Activated naive CD8-positive, alpha-beta T cell treated with anti-CD3 and anti-CD28 coated beads for 36 hours (primary cell): ENCODE results near the gene GRID1. TPM values are rescaled to one million over a fixed set of nuclear protein-coding genes. Genes with fewer than 3 reads are reported as not detected.

ENCODE experiments used
- DNase-seq: peaks from one replicate; pipeline ENCODE4 v3.0.0; 2021
- H3K27ac Mint-ChIP-seq: one replicate; pipeline ENCODE4 v1.8.0; 2022; ENCODE audit warnings: mild to moderate bottlenecking, moderate library complexity, mixed read lengths
- H3K27me3 Mint-ChIP-seq: one replicate; pipeline ENCODE4 v1.8.0; 2022; ENCODE audit warnings: mild to moderate bottlenecking, mixed read lengths
- H3K36me3 Mint-ChIP-seq: one replicate; pipeline ENCODE4 v1.8.0; 2021; ENCODE audit warnings: mild to moderate bottlenecking, mixed read lengths
- H3K4me1 Mint-ChIP-seq: one replicate; pipeline ENCODE4 v1.8.0; 2021; ENCODE audit warnings: mixed read lengths
- H3K4me3 Mint-ChIP-seq: one replicate; pipeline ENCODE4 v1.8.0; 2022; ENCODE audit warnings: mild to moderate bottlenecking, moderate library complexity, mixed read lengths
- H3K9me3 Mint-ChIP-seq: one replicate; pipeline ENCODE4 v1.8.0; 2022; ENCODE audit warnings: mixed read lengths
- total RNA-seq, 2 experiments: library from RNA; stranded (reverse); gene quantifications; one replicate each; pipeline ENCODE4 v1.2.3, GENCODE V29; 2021

The GRID1 gene
- total RNA-seq, 2 experiments from 2014 or later: not detected

DNA sequence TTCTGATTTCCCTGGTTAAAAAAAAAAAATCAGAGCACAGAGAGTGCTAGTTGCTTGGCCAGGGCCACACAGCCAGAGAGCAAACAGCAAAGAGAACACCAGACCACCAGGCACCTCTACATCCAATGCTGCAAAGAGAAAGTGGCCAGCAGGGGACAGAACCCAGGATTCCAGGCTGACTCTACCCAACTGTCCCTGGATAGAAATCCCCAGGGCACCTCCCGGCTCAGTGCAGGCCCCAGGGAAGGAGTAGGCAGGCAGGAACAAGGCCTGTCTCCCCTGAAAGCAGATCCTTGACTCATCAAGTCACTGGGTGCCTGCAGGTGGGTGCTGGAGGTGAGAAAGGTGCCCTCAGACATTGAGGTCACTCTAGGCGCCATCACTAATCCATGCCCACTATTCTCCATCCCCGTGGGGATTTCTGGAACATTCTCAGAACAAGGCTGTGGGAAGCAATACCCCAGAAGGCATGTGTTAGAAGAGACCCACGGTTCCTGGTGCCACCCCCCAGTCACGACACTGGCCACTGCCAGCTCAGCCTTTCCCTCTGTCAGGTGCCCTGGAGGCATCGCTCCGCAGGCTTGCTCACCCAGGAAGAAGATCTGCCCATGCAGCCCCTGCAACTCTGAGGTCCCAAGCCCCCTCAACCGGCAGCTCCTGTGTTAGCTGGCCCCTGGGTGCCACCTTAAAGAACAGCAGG lies 154.8 kb downstream of the GRID1 start:
- DNase-seq: no peak
- no peaks in the 10 kb centered on the region for H3K9me3 Mint-ChIP-seq
- no peaks in the 10 kb centered on the region for H3K36me3 Mint-ChIP-seq
- no peak overlapping the region for H3K4me3 Mint-ChIP-seq
- no peaks in the 10 kb centered on the region for H3K4me1 Mint-ChIP-seq
- peaks cover 4% of the 10 kb centered on the region for H3K27me3 Mint-ChIP-seq
- no peak overlapping the region for H3K27ac Mint-ChIP-seq

DNA sequence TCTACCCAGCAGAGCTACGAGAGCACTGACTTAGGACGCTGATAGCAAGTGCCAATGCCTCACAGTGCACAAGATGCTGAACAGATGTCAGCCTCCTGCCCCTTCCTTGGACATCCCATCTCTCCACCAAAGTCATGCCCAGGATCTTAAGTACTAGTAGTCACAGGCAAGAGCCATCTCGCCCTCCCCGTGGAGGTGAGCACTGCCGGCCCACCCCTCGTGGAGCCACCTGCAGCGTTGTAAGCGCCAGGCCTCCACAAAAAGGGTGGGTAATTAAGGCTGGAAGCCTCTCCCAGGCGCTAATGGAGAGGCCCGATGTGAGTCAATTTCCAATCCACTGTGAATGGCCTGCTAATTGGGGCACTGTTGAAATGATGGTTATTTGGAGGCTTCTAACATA lies 156.2 kb downstream of the GRID1 start:
- Mint-ChIP-seq H3K27ac (no peak overlapping the region), H3K9me3 (no peaks in the 10 kb centered on the region), H3K4me1 (no peaks in the 10 kb centered on the region), H3K36me3 (no peaks in the 10 kb centered on the region), H3K27me3 (peaks cover 4% of the 10 kb centered on the region), H3K4me3 (no peak overlapping the region)
- DNase-seq: no peak

DNA sequence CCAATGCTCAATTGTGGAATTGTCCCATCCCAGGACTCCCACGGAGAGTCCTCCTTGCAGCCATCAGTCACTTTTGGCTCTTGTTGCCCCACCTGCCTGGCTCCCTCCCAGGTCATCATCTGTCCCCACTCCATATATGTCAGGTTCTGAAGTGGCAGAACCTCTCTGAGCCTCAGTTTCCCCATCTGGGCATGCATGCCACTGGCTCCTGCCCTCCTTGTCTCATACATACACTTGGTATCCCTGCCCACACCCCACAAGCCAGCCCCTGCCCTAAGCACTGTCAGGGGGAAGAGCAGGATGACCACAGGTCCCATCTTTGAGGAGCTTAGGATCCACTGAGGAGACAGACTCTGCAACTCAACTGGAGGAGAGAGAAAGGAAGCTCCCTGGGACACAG lies 156.9 kb downstream of the GRID1 start:
- no peaks in the 10 kb centered on the region for H3K9me3 Mint-ChIP-seq
- no peak for DNase-seq
- no peaks in the 10 kb centered on the region for H3K4me1 Mint-ChIP-seq
- no peaks in the 10 kb centered on the region for H3K36me3 Mint-ChIP-seq
- peaks cover 4% of the 10 kb centered on the region for H3K27me3 Mint-ChIP-seq
- no peak overlapping the region for H3K27ac Mint-ChIP-seq
- no peak overlapping the region for H3K4me3 Mint-ChIP-seq

DNA sequence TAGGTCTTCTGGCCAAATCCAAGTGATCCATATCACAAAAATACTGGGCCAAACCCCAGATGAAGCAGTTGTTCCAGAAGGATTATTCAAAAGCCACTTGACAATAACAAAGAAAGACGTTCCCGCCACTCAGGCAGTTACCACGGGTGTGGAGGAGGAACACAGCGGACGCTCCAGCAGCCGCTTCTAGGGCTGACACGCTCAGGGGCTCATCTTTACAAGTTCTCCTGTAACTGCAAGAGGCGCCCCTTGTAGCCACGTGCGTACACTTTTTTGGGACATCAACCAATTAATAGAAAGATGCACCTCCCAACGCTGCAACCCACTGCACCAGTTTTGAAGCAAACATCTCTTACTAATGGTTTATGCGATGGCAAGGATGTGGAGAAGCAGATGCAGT lies 159.4 kb downstream of the GRID1 start:
- H3K36me3 Mint-ChIP-seq: no peaks in the 10 kb centered on the region
- no peak for DNase-seq

DNA sequence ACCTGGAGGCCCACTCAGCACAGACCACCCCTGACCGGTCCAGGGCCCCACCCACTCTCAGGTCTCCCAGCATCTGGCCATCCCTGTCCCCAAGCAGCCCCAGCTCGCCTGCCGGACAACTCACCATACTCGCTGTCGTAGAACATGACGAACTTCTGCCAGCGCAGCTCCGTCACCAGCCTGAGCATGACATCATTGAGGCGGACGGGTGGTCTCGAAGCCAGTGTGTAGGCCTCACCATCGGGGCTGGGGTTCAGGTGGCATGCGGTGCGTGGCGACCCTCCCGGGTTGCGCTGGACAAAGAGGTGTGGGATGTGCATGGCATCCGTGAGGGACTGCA lies 160.4 kb downstream of the GRID1 start:
- H3K36me3 Mint-ChIP-seq: no peaks in the 10 kb centered on the region
- H3K9me3 Mint-ChIP-seq: no peaks in the 10 kb centered on the region
- peaks cover 4% of the 10 kb centered on the region for H3K27me3 Mint-ChIP-seq
- no peak for DNase-seq
- no peak overlapping the region for H3K27ac Mint-ChIP-seq
- no peaks in the 10 kb centered on the region for H3K4me1 Mint-ChIP-seq
- no peak overlapping the region for H3K4me3 Mint-ChIP-seq

More for the DNA sequence above, 159.4 kb downstream of the GRID1 start:
- H3K27ac Mint-ChIP-seq: no peak overlapping the region
- peaks cover 4% of the 10 kb centered on the region for H3K27me3 Mint-ChIP-seq
- H3K4me1 Mint-ChIP-seq: no peaks in the 10 kb centered on the region
- H3K4me3 Mint-ChIP-seq: no peak overlapping the region
- H3K9me3 Mint-ChIP-seq: no peaks in the 10 kb centered on the region

DNA sequence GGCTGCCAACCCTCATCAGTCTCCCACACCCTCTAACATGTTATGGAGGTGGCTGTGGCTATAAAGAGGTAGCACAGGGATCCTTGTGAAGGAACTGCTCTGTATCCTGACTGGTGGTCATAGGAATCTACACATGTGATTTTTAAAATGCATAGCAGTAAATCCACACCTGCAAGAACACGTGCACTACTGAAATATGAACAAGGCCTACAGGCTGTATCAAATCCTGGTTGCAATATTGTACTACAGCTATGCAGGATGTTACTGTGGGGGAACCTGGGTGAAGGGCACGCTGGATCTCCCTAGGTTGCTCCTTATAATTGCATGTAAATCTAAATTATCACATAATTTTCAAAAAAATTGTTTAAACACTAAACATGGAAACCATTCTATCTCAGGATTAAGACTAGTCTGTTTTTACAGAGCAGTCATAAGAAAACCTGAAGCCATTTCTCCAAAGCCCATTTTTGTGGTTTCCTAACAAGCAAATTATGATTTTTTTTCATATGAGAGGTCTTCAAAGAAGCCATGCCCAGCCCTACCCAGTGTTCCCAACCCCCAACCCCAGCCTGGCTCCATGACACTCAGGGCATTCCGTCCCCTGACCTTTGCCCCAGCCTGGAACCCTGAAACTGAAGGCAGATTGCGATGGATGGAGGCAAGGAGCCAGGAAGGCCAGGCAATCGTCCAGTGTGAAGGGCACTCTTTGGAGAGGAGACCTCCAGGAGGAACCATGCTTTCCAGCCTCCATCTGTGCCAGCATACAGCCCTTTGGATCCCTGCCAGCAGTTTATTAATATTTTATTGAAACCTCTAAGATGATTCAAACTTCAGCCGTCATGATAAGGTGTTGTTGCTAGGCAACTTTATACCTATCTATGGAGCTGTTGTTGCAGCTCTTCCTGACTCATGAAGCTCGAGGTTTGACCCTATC lies 161.0 kb downstream of the GRID1 start:
- H3K27me3 Mint-ChIP-seq: peaks cover 4% of the 10 kb centered on the region
- no peak overlapping the region for H3K4me3 Mint-ChIP-seq
- no peaks in the 10 kb centered on the region for H3K36me3 Mint-ChIP-seq
- DNase-seq: no peak
- H3K27ac Mint-ChIP-seq: no peak overlapping the region
- no peaks in the 10 kb centered on the region for H3K9me3 Mint-ChIP-seq
- H3K4me1 Mint-ChIP-seq: no peaks in the 10 kb centered on the region

DNA sequence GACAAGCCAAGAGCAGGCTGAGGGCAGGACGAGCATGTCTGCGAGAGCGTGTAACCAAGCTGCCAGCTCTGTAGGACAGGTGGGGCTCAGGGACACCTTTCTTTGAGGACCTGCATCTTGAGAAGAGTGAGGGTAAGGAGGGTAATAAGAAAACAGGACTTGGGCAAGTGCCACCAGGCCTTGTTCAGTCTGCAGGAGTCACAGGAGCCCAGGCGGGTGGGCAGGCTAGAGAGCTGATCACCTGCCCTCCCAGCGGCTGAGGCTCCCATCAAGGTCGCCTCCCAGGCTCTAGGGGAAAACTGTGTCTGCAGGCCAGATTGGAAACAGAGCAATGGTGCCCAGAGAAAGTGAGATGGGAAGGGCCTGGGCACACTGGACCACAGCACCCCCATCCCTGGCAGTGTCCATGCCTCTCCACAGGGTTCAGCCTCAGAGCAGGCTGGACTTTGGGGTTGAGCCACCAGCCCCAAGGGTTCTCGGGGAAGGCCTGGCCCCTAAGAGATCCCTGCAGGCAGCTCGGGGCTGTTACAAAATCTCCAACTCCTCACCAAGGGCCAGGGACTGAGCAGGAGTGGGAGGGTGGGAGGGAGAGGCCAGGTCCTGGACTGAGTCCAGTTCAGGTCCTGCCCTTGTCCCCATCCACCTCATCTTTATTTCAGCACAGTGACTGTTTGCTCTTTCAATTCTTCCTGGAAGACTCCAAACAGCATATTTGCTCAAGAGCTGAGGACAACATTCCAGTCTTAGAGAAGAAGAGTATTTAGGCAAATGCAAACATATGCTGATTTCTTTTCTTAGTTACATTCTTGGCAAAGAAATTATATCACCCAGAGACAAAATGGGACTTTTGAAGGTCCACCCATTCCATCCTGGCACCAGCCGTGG lies 161.9 kb downstream of the GRID1 start:
- Mint-ChIP-seq H3K27me3 (peaks cover 9% of the 10 kb centered on the region), H3K4me1 (no peaks in the 10 kb centered on the region), H3K9me3 (no peaks in the 10 kb centered on the region), H3K4me3 (no peak overlapping the region), H3K36me3 (no peaks in the 10 kb centered on the region), H3K27ac (no peak overlapping the region)
- DNase-seq: no peak

DNA sequence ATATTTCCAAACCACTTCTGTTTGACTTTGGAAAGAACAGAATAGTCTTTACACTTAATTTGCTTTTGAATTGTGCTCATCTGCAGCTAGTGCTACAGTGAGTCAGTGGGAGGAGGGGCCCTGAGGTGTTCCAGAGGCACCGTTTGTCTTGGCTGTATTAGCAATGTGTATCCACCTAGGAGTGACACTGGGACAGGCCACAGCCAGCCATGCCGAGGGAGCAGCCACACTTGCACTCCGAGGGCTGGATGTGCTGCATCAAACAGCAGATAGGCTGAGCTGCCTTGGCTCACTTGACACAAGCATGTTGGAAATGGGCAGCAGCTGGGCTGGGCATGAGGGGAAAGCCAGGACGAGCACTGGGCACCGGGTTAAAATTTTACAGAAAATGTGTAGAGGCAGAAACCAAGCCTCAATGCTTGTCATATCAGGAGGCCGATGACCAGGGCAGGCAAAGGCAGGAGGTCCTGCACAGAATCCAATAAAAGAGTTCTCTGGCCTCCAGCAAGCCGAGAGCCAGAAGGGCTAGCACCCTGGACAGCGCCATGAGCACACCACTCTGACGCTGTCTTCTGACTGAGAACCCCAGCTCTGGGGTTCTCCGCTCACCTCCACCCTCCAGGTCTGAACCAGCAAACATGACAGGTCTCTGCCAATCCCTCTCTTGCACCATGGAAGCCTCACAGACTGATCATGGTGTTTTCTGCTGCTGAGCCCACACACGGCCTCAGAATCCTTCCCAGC lies 163.3 kb downstream of the GRID1 start:
- H3K4me3 Mint-ChIP-seq: no peak overlapping the region
- H3K9me3 Mint-ChIP-seq: no peaks in the 10 kb centered on the region
- peak; percentile 10 for DNase-seq
- H3K27me3 Mint-ChIP-seq: peaks cover 8% of the 10 kb centered on the region
- H3K27ac Mint-ChIP-seq: no peak overlapping the region
- H3K4me1 Mint-ChIP-seq: no peaks in the 10 kb centered on the region
- no peaks in the 10 kb centered on the region for H3K36me3 Mint-ChIP-seq

DNA sequence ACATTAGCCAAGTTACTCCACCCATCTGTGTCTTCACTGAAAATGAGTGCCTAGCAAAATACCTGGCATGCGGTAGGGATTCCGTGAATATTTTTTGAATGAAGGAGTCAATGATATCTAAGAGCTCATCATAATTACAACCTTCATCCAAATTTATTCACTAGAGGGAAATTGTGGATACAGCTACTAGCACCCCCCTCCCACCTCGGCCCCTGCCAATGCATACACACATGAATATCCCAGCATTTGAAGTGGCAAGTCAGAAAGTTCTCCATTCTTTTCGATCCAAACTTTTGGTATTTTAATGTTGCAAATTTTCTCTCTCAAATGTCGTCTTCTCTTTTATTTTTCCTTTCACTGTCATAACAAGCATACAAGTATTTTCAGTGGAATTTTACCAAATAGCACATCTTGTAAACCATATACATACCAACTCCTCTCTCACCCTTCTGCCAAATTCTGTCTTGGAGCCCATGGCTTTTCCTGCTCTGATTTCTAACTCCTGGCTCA lies 164.3 kb downstream of the GRID1 start:
- no peaks in the 10 kb centered on the region for H3K9me3 Mint-ChIP-seq
- no peak for DNase-seq
- no peak overlapping the region for H3K27ac Mint-ChIP-seq
- peaks cover 8% of the 10 kb centered on the region for H3K27me3 Mint-ChIP-seq
- H3K4me1 Mint-ChIP-seq: no peaks in the 10 kb centered on the region
- no peaks in the 10 kb centered on the region for H3K36me3 Mint-ChIP-seq
- no peak overlapping the region for H3K4me3 Mint-ChIP-seq

DNA sequence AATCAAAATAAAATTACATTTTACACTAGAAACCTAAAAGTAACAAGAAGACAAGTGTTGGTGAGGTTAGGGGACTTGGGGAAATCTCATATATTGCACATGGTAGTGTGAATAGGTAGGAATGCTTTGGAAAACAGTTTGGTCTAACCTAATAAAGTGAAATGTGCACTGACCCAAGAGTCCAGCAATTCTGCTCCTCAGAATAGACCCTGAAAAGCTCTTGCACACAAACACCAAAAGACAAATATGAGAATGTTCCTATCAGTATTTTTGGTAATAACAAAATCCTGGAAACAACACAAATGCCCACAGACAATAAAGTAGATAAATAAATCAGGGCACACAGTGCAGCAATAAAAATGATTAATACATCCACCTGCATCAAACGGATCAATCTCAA lies 165.7 kb downstream of the GRID1 start:
- no peak overlapping the region for H3K4me3 Mint-ChIP-seq

DNA sequence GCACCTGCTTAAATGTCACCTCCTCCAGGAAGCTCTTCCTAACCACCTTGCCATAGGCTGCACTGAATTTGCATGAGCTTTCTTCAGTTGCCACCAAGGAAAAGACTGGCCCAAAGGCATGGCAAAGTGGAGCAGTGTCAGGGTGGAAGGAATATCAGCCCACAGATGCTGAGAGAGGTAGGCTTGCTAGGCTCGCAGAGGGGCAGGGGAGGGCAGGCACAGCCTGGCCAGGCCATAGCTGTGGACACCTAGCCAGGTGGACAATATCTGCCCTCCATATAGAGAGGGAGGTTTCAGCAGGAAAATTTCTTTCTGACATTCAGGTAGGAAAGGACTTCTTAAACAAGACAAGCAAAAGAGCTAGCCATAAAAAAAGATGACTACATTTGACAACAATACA lies 166.3 kb downstream of the GRID1 start:
- H3K9me3 Mint-ChIP-seq: no peaks in the 10 kb centered on the region
- no peaks in the 10 kb centered on the region for H3K36me3 Mint-ChIP-seq
- no peak overlapping the region for H3K4me3 Mint-ChIP-seq
- peaks cover 8% of the 10 kb centered on the region for H3K27me3 Mint-ChIP-seq
- H3K4me1 Mint-ChIP-seq: no peaks in the 10 kb centered on the region
- DNase-seq: no peak
- H3K27ac Mint-ChIP-seq: no peak overlapping the region

More for the DNA sequence above, 165.7 kb downstream of the GRID1 start:
- no peak overlapping the region for H3K27ac Mint-ChIP-seq
- no peak for DNase-seq
- no peaks in the 10 kb centered on the region for H3K4me1 Mint-ChIP-seq
- H3K9me3 Mint-ChIP-seq: no peaks in the 10 kb centered on the region
- H3K36me3 Mint-ChIP-seq: no peaks in the 10 kb centered on the region
- H3K27me3 Mint-ChIP-seq: peaks cover 8% of the 10 kb centered on the region

DNA sequence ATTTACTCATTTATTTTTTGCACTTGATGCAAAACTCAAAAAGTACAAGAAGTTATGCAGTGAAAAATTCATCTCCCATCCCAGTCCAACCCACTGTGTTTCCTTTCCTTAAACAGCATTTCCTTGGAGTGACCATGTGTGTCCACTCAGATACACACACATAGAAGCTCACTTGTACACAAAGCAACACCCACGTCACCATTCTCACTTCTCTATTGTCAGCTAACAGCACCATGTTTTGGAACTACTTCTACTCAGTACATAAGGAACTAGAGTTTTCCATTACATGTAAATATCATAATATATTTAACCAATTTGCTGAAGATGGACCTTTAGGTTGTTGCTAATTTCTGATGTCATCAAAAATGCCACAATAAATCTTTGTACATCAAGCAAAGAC lies 167.6 kb downstream of the GRID1 start:
- no peak overlapping the region for H3K27ac Mint-ChIP-seq
- H3K4me1 Mint-ChIP-seq: no peaks in the 10 kb centered on the region
- no peaks in the 10 kb centered on the region for H3K9me3 Mint-ChIP-seq
- DNase-seq: no peak
- no peaks in the 10 kb centered on the region for H3K36me3 Mint-ChIP-seq
- peaks cover 8% of the 10 kb centered on the region for H3K27me3 Mint-ChIP-seq
- H3K4me3 Mint-ChIP-seq: no peak overlapping the region

DNA sequence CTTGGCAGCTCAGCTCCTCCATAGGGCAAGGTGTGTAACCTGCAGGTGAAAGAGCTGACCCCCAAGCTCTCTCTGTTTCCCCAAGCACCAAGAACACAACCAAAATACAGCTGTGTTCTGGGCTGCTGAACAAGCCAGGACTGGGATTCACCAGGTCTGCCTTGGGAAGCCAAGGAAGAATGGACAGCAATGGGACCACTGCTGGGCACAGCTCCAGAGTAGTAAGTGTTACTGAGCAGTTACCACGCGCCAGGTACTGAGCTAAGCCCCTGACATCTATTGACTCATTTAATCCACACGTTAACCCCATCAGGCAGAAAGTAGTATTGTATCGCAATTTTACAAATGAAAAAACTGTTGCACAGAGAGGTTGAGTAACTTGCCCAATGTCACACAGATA lies 168.3 kb downstream of the GRID1 start:
- peaks cover 8% of the 10 kb centered on the region for H3K27me3 Mint-ChIP-seq
- no peak overlapping the region for H3K4me3 Mint-ChIP-seq
- no peaks in the 10 kb centered on the region for H3K4me1 Mint-ChIP-seq
- H3K9me3 Mint-ChIP-seq: no peaks in the 10 kb centered on the region
- no peak overlapping the region for H3K27ac Mint-ChIP-seq
- no peaks in the 10 kb centered on the region for H3K36me3 Mint-ChIP-seq
- no peak for DNase-seq

DNA sequence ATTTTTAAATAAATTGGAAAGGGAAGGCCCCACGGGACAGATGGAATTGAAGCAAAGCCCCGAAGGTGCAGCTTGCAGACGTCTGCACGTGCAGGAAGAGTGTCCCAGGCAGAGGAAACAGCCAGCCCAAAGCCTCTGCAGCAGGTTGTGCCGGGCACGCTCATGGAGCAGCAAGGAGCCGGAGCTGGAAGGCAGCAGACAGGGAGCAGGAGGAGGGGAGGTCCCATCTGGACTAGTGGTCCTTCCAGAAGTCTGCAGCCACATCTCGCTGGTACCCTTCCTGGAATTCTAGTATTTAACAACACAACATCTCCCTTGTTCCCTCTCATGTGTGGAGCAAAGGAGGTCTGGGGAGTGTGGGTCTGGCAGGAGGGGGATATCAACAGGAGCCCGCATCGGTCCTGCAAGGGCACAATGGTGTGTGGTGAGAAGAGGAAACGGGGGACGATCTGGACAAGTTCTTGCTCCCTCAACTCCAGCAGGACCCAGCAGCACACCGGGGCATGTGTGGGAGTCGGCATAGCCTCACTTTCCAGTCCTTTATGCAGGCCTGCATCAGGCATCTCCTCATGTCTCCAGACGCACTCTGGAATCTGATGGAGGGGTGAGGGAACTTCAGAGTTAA lies 169.3 kb downstream of the GRID1 start:
- Mint-ChIP-seq H3K4me3 (no peak overlapping the region), H3K9me3 (no peaks in the 10 kb centered on the region), H3K4me1 (no peaks in the 10 kb centered on the region), H3K27me3 (peaks cover 8% of the 10 kb centered on the region), H3K36me3 (no peaks in the 10 kb centered on the region), H3K27ac (no peak overlapping the region)
- no peak for DNase-seq
